ENCODE data around the gene CACNA2D3. TPM values are rescaled to one million over a fixed set of nuclear protein-coding genes. Genes with fewer than 3 reads are reported as not detected.

CACNA2D3 gene
- total RNA-seq, 4 donors from 2014 or later, result 0.30 to 9.6 (median 3.9) TPM

DNA sequence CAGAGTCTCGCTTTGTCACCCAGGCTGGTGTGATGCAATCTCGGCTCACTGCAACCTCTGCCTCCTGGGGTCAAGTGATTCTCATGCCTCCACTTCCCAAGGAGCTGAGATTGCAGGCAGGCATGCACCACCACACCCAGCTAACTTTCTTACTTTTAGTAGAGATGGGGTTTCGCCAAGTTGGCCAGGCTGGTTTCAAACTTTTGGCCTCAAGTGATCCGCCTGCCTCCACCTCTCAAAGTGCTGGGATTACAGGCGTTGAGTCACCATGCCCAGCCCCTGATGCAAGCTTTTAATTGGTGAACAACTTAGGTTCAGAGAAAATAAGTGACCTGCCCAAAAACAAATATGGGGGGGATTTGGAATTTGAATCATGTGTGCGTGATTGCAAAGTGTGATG lies 559.4 kb downstream of the CACNA2D3 start:
- Histone ChIP-seq H3K27me3 (no peaks in the 10 kb centered on the region), H3K4me1 (no peaks in the 10 kb centered on the region), H3K36me3 (no peaks in the 10 kb centered on the region), H3K4me3 (no peak overlapping the region), H3K27ac (no peak overlapping the region), H3K9me3 (no peaks in the 10 kb centered on the region)
- no peak for DNase-seq (ENCODE audit: low spot score in 2 of 2)
- TF ChIP-seq POLR2A (IDR thresholded peaks at IDR 0.05), result no peak
- no peak for TF ChIP-seq EP300 (IDR thresholded peaks at IDR 0.05)
- no peak for TF ChIP-seq CTCF (IDR thresholded peaks at IDR 0.05)
- 83 to 85% methylated on average over 6 of the region's 6 CpGs for WGBS, 2 donors

GRCh38 chr3:54685213-54685612 lies 562.9 kb downstream of the CACNA2D3 start:
- Histone ChIP-seq H3K9me3 (no peaks in the 10 kb centered on the region), H3K36me3 (no peaks in the 10 kb centered on the region), H3K4me3 (no peak overlapping the region), H3K27ac (no peak overlapping the region), H3K27me3 (no peaks in the 10 kb centered on the region), H3K4me1 (no peaks in the 10 kb centered on the region)
- 66 to 74% methylated on average over 2 of the region's 2 CpGs for WGBS, 2 donors
- no peak for DNase-seq (ENCODE audit: low spot score in 2 of 2)
- TF ChIP-seq EP300 (IDR thresholded peaks at IDR 0.05), result no peak
- TF ChIP-seq CTCF (IDR thresholded peaks at IDR 0.05), result no peak
- no peak for TF ChIP-seq POLR2A (IDR thresholded peaks at IDR 0.05)

DNA sequence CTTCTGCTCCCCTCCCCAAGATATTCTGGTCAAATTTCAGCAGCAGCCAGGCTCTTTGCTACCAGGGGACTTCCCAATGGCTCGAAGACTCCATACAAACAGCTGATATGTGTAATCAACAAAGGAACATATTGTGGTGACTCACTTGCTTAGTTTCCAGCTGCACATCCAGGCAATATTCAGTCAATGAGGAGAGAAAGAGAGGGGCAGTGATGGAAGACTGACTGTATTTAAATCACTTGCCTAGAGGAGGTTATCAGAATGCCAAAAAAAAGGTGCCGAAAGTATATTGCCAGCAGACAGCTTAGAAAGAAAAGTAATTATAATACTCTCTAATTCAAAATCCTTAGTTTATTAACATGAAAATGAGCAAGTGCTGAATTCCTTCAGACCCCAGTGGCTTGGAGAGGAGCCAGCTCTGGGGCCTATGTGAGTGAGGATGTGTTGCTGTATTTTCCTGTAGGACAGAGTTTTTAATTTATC lies 569.0 kb downstream of the CACNA2D3 start:
- 21 to 39% methylated on average over 2 of the region's 2 CpGs for WGBS, 2 donors
- DNase-seq (ENCODE audit: low spot score in 2 of 2), result no peak
- no peaks in the 10 kb centered on the region for H3K4me1 ChIP-seq
- no peaks in the 10 kb centered on the region for H3K9me3 ChIP-seq
- H3K4me3 ChIP-seq, result no peak overlapping the region
- no peaks in the 10 kb centered on the region for H3K36me3 ChIP-seq
- no peaks in the 10 kb centered on the region for H3K27me3 ChIP-seq
- no peak overlapping the region for H3K27ac ChIP-seq
- TF ChIP-seq EP300 (IDR thresholded peaks at IDR 0.05) (no peak), CTCF (IDR thresholded peaks at IDR 0.05) (no peak), POLR2A (IDR thresholded peaks at IDR 0.05) (no peak)

GRCh38 chr3:54696313-54696712 lies 574.0 kb downstream of the CACNA2D3 start:
- Histone ChIP-seq H3K27ac (no peak overlapping the region), H3K4me3 (no peak overlapping the region), H3K27me3 (no peaks in the 10 kb centered on the region), H3K9me3 (no peaks in the 10 kb centered on the region), H3K36me3 (no peaks in the 10 kb centered on the region), H3K4me1 (peaks cover 0 to 6% (median 0%) of the 10 kb centered on the region in 4 donors)
- TF ChIP-seq POLR2A (IDR thresholded peaks at IDR 0.05) (no peak), EP300 (IDR thresholded peaks at IDR 0.05) (no peak), CTCF (IDR thresholded peaks at IDR 0.05) (no peak)
- no peak for DNase-seq (ENCODE audit: low spot score in 2 of 2)
- WGBS, 2 donors, result 72 to 76% methylated on average over 3 of the region's 3 CpGs

DNA sequence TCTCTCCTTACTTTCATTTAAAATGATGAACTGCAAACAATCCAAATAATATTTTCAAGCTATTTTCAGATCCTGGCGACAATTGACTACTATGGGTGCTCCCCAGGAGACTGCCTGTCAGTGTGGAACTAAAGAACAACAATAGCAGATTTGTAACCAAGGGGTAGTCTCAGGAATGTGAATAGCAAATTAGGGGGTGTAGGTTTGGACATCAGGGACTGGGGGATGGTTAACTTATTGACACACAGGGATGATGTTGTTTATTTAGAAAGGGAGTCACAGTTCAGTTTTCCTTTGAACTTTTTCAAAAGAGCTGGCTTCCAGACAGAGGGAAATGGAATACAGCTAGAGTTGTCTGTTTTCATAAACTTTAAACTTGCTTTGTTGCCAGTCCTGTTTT lies 575.7 kb downstream of the CACNA2D3 start:
- 18 to 44% methylated on average over 1 of the region's 1 CpG for WGBS, 2 donors
- H3K27me3 ChIP-seq, result no peaks in the 10 kb centered on the region
- peaks cover 0 to 6% (median 0%) of the 10 kb centered on the region in 4 donors for H3K4me1 ChIP-seq
- H3K27ac ChIP-seq, result no peak overlapping the region
- no peak for DNase-seq (ENCODE audit: low spot score in 2 of 2)
- TF ChIP-seq CTCF (IDR thresholded peaks at IDR 0.05) (no peak), POLR2A (IDR thresholded peaks at IDR 0.05) (no peak), EP300 (IDR thresholded peaks at IDR 0.05) (no peak)
- H3K4me3 ChIP-seq, result no peak overlapping the region
- H3K36me3 ChIP-seq, result no peaks in the 10 kb centered on the region
- no peaks in the 10 kb centered on the region for H3K9me3 ChIP-seq

Data from tibial nerve (tissue), 4 donors.